Measurements from ENCODE around the gene MT1E.
"Not testable (repeated sequence)": the region's sequence is repeated elsewhere in the genome, so short reads cannot be mapped to it uniquely, and the experiment has no call there.

MT1E gene

GRCh38 chr16:56625140-56625942 lies at the start of gene MT1E:
Gene MT1E, plus strand, starts transcription at chr16:56625781. Its CDS starts 71 bp downstream, at chr16:56625852.
- peak; percentile 91 for DNase-seq (ENCODE audit: low spot score)
- FAIRE-seq: peak; percentile 5

- FAIRE-seq: no peak
- peak; percentile 80 for DNase-seq (ENCODE audit: low spot score)
These were observed 48.8 kb upstream of the MT1E start for GRCh38 chr16:56576585-56577299.

- no peak for FAIRE-seq
- no peak for DNase-seq (ENCODE audit: low spot score)
These were observed 48.3 kb upstream of the MT1E start for GRCh38 chr16:56577300-56577625.

GRCh38 chr16:56580391-56581048 lies 45.1 kb upstream of the MT1E start:
- DNase-seq (ENCODE audit: low spot score) (no peak), FAIRE-seq (no peak)

- not testable (repeated sequence) for DNase-seq (ENCODE audit: low spot score); FAIRE-seq
These were observed 42.7 kb upstream of the MT1E start for GRCh38 chr16:56582911-56583310.

GRCh38 chr16:56583351-56584168 lies 42.0 kb upstream of the MT1E start:
- no peak for DNase-seq (ENCODE audit: low spot score)
- FAIRE-seq: no peak

GRCh38 chr16:56584276-56584675 lies 41.3 kb upstream of the MT1E start:
- DNase-seq (ENCODE audit: low spot score) (no peak), FAIRE-seq (no peak)

GRCh38 chr16:56588781-56589140 lies 36.8 kb upstream of the MT1E start:
- DNase-seq (ENCODE audit: low spot score): no peak
- no peak for FAIRE-seq

GRCh38 chr16:56589141-56590039 lies 36.2 kb upstream of the MT1E start, which contains the start of gene MT3:
Gene MT3, plus strand, starts transcription at chr16:56589528. Its CDS starts 63 bp downstream, at chr16:56589591.
- FAIRE-seq (no peak), DNase-seq (ENCODE audit: low spot score) (no peak)

- FAIRE-seq: no peak
- DNase-seq (ENCODE audit: low spot score): no peak
These were observed 34.1 kb upstream of the MT1E start for GRCh38 chr16:56591377-56592060.

- no peak for FAIRE-seq
- no peak for DNase-seq (ENCODE audit: low spot score)
These were observed 31.8 kb upstream of the MT1E start for GRCh38 chr16:56593573-56594291.

GRCh38 chr16:56594292-56594619 lies 31.3 kb upstream of the MT1E start:
- no peak for FAIRE-seq
- no peak for DNase-seq (ENCODE audit: low spot score)

- FAIRE-seq: peak; percentile 13
- peak; percentile 72 for DNase-seq (ENCODE audit: low spot score)
These were observed 25.1 kb upstream of the MT1E start for GRCh38 chr16:56600398-56600999.

- FAIRE-seq (no peak), DNase-seq (ENCODE audit: low spot score) (no peak)
These were observed 24.3 kb upstream of the MT1E start for GRCh38 chr16:56601325-56601724.

GRCh38 chr16:56603589-56603988 lies 22.0 kb upstream of the MT1E start:
- DNase-seq (ENCODE audit: low spot score) (no peak), FAIRE-seq (no peak)

- DNase-seq (ENCODE audit: low spot score) (no peak), FAIRE-seq (no peak)
These were observed 20.6 kb upstream of the MT1E start for GRCh38 chr16:56604966-56605365.

GRCh38 chr16:56605475-56605874 lies 20.1 kb upstream of the MT1E start:
- DNase-seq (ENCODE audit: low spot score): no peak
- FAIRE-seq: no peak

GRCh38 chr16:56606071-56606475 lies 19.5 kb upstream of the MT1E start:
- FAIRE-seq (no peak), DNase-seq (ENCODE audit: low spot score) (peak; percentile 44)
